Measurements from ENCODE around the gene SFI1. TPM values are rescaled to one million over a fixed set of nuclear protein-coding genes. Genes with fewer than 3 reads are reported as not detected.
"Not testable (repeated sequence)": the region's sequence is repeated elsewhere in the genome, so short reads cannot be mapped to it uniquely, and the experiment has no call there.

SFI1 gene
- polyA plus RNA-seq, 4 donors = 20.9 to 26.1 (median 23.5) TPM

- no peak for DNase-seq (ENCODE audit: low read depth in 4 of 4, low spot score in 3 of 4)
Observed at GRCh38 chr22:31537019-31537535, 40.7 kb downstream of the SFI1 start.

DNA sequence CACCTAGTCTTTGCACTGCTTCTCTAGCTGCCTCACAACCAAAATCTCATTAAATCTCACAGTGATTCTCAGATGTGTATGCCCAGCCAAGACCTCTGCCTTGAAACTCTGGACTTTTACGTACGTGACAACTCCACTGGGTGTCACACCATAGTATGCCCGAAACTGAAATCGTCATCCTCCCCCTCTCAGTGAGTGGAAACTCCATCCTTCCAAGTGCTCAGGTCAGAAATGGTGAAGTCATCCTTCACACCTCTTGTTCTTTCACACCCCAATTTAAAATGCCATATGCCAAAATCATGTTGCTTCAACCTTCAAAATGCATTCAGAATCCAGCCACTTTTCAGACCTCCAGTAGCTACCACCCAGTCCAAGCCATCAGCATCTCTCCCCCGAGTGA lies 42.5 kb downstream of the SFI1 start:
- DNase-seq (ENCODE audit: low read depth in 4 of 4, low spot score in 3 of 4) = no peak

- not testable (repeated sequence) for DNase-seq (ENCODE audit: low read depth in 4 of 4, low spot score in 3 of 4)
Observed at GRCh38 chr22:31540166-31540565, 43.8 kb downstream of the SFI1 start.

DNA sequence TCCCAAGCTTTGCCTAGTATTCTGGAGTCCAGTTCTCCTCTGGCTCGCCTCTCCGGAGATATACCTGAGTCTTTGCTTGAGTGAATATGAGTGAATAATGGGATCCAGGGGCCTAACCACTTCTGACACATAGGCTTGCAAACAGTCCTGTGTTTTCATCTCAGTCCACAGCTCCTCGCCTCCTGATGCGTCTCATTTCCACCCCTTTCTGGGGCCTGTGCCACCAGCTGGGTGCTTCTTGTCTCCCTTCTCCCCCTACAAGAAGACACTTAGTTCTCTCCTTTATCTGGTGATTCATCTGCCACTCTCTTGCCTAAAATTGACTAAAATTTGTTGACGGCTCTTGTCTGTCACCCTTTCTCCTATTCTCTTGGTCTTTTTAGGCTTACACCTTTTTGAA lies 44.6 kb downstream of the SFI1 start:
- no peak for DNase-seq (ENCODE audit: low read depth in 4 of 4, low spot score in 3 of 4)

DNA sequence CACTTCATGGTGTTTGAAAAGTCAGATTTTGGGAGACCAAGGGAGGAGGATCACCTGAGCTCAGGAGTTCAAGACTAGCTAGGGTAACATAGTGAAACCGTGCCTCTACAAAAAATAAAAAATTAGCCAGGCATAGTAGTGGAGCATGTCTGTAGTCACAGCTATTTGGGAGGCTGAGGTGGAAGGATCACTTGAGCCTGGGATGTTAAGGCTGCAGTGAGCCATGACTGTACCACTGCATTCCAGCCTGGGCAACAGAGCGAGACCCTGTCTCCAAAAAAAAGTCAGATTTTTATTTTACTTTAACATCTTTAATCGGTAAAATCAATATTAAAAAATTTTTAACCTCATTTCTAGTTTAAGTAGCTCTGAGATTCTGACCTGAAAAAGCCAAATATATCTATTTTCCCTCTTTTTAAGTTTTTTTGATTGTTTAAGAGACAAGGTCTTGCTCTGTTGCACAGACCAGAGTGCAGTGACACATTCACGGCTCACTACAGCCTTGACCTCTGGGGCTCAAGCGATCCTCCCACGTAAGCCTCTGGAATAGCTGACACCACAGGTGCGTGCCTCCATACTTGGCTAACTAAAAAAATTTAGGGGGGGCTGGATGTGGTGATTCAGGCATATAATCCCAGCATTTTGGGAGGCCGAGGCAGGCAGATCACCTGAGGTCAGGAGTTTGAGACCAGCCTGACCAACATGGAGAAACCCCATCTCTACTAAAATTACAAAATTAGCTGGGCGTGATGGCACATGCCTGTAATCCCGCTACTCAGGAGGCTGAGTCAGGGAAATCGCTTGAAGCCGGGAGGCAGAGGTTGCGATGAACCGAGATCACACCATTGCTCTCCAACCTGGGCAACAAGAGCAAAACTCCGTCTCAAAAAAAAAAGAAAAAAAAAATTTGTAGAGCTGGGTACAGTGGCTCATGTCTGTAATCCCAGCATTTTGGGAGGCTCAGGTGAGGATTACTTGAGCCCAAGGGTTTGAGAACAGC lies 48.4 kb downstream of the SFI1 start:
- DNase-seq (ENCODE audit: low read depth in 4 of 4, low spot score in 3 of 4) = no peak

- no peak for DNase-seq (ENCODE audit: low read depth in 4 of 4, low spot score in 3 of 4)
Observed at GRCh38 chr22:31550871-31551370, 54.6 kb downstream of the SFI1 start.

- DNase-seq (ENCODE audit: low read depth in 4 of 4, low spot score in 3 of 4) = peak in 2 of 4 donors; percentile 12 to 14
Observed at GRCh38 chr22:31556627-31557203, 60.4 kb downstream of the SFI1 start.

- DNase-seq (ENCODE audit: low read depth in 4 of 4, low spot score in 3 of 4) = not testable (repeated sequence)
Observed at GRCh38 chr22:31558546-31558945, 62.2 kb downstream of the SFI1 start.

- DNase-seq (ENCODE audit: low read depth in 4 of 4, low spot score in 3 of 4) = peak; percentile 54 to 64 (median 58)
Observed at GRCh38 chr22:31561238-31561887, 65.0 kb downstream of the SFI1 start.

DNA sequence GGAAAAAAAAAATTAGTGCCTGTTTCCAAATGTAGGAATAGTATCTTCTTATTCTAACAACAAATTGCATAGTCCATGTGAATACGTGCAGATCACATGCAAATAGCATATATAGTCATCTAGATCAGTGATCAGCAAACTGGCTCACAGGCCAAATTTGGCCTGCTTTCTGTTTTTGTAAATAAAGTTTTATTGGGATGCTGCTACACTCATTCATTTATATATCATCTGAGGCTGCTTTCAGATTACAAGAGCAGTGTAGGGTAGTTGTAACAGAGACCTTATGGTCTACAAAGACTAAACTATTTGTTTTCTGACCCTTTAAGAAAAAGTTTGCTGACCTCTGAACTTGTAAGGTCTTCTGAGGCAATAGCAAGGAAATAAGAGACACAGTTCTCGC lies 65.6 kb downstream of the SFI1 start:
- no peak for DNase-seq (ENCODE audit: low read depth in 4 of 4, low spot score in 3 of 4)

DNA sequence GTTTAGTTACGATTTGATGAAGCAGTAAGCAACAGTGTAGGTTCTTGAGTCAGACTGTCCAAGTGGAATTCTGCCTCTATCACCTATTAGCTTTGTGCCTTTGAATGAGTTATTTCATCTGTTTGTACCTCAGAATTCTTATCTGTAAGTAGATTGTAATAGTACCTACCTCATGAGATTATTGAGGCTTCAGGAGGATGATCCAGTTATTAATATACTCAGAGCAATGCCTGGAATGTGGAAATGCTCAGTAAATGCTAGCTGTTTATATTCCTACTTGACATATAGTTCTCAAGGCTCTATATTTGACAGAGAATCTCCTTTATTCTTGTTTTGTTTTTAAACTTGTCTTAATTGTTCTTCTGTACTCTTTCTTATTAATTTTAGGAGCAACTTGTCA lies 70.1 kb downstream of the SFI1 start:
- DNase-seq (ENCODE audit: low read depth in 4 of 4, low spot score in 3 of 4) = no peak

- no peak for DNase-seq (ENCODE audit: low read depth in 4 of 4, low spot score in 3 of 4)
Observed at GRCh38 chr22:31567196-31567595, 70.9 kb downstream of the SFI1 start.

GRCh38 chr22:31567702-31568101 lies 71.4 kb downstream of the SFI1 start:
- DNase-seq (ENCODE audit: low read depth in 4 of 4, low spot score in 3 of 4) = no peak

DNA sequence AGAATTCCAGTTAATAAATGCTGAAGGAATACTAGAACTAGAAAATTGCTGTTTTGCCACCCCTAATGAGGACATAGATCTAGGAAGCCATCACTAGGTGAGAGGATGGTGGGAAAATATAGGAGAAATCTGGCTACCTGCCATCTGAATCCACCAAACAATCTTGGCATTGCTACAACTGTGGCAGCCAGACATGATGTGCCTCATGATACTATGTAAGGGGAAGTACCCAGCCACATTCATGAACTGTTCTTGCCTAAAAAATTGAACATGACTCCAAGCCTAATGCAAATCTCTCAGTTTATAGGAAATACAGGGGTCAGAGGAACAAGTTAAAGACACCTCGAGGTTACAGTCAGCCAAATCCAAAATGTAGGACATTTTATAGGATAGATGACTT lies 72.8 kb downstream of the SFI1 start:
- DNase-seq (ENCODE audit: low read depth in 4 of 4, low spot score in 3 of 4) = no peak

DNA sequence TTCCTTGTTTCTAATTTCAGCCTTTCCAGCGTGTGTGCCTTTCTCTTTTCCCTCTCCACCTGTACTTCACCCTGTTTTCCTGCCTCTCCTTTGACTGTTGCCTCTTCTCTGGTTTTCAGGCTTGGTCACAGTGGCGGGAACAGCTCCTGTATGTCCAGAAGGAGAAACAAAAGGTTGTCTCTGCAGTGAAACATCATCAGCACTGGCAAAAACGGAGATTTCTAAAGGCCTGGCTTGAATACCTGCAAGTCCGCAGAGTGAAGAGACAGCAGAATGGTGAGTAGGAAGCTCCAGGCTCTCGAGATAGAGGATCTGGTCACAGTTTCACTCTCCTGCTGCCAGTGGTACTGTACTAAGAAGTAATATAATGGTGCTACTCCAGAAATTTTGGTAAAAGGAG lies 76.6 kb downstream of the SFI1 start:
- DNase-seq (ENCODE audit: low read depth in 4 of 4, low spot score in 3 of 4) = no peak

- no peak for DNase-seq (ENCODE audit: low read depth in 4 of 4, low spot score in 3 of 4)
Observed at GRCh38 chr22:31574055-31574670, 77.8 kb downstream of the SFI1 start.

DNA sequence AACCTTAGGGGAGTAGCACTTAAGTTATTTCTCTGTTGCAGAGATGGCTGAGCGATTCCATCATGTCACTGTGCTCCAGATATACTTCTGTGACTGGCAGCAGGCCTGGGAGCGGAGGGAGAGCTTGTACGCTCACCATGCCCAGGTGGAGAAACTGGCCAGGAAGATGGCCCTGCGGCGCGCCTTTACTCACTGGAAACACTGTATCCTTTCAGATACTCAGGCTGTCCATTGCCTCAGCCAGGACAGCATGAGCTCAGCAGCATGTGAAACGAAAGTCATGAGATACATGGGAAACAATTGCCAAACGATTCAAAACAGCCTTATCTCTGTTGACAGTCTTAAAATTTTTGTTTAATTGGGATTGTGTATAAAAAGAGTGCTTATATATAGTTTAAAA lies 78.9 kb downstream of the SFI1 start:
- no peak for DNase-seq (ENCODE audit: low read depth in 4 of 4, low spot score in 3 of 4)

DNA sequence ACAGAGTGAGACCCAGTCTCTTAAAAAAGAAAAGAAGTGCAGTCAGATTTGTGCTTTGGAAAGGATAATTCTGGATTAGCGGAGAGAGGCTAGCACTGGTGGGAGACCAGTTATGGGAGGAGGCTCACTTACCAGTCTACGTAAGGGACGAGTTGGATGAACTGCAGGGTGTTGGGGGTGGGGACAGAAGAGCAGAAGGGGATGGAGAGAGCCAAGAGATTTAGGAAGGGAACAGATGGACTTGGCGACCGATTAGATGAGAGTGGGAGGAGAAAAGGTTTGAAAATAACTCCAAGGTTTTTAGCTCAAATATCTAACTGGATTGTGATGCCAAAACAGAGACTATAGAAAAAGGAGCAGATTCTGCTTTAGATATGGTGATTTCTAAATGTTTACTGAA lies 81.4 kb downstream of the SFI1 start:
- no peak for DNase-seq (ENCODE audit: low read depth in 4 of 4, low spot score in 3 of 4)

DNA sequence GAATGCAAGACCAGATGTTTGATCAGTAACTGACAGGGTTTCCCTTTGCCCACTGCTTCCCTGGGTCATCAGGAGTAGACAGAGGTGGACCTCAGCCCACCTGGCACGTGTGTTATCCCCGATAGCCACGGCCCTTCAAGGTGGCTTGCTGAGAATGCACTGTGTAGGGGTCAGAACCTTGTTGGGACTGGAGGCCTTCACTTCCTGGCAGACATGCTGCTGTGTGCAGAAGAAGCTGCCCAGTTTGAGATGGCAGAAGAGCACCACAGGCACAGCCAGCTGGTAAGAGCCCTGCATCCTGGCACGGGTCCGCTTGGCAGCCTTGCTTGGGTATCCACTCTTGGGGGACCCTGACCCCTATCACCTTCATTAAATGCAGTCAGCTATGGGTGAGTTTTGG lies 81.8 kb downstream of the SFI1 start:
- no peak for DNase-seq (ENCODE audit: low read depth in 4 of 4, low spot score in 3 of 4)

GRCh38 chr22:31579835-31580242 lies 83.5 kb downstream of the SFI1 start:
- no peak for DNase-seq (ENCODE audit: low read depth in 4 of 4, low spot score in 3 of 4)
